Stimulated activated CD8-positive, alpha-beta memory T cell treated with anti-CD3 and anti-CD28 coated beads, Interleukin-4, amount 100 ng/mL, for 4 hours (primary cell): ENCODE data around the gene NMD3.
"Not testable (repeated sequence)": the region's sequence is repeated elsewhere in the genome, so short reads cannot be mapped to it uniquely, and the experiment has no call there.

ENCODE experiments used
- DNase-seq, 2 donors: peaks; one replicate each; pipeline ENCODE4 v3.0.0-alpha.2; 2020; ENCODE audit warnings: low read depth in 2 of 2, low spot score in 1 of 2

NMD3 gene

GRCh38 chr3:161274691-161275298, 53.7 kb downstream of the NMD3 start:
- DNase-seq, result no peak

GRCh38 chr3:161275919-161276318, 54.8 kb downstream of the NMD3 start:
- DNase-seq, result no peak

GRCh38 chr3:161282387-161282786, 61.3 kb downstream of the NMD3 start:
- DNase-seq, result not testable (repeated sequence)

GRCh38 chr3:161284989-161285388, 63.9 kb downstream of the NMD3 start:
- no peak for DNase-seq

- no peak for DNase-seq
Observed at GRCh38 chr3:161289174-161289573, 68.1 kb downstream of the NMD3 start.

- no peak for DNase-seq
Observed at GRCh38 chr3:161291191-161291901, 70.2 kb downstream of the NMD3 start.

- no peak for DNase-seq
Observed at GRCh38 chr3:161293381-161293780, 72.3 kb downstream of the NMD3 start.

GRCh38 chr3:161295325-161295724, 74.2 kb downstream of the NMD3 start:
- DNase-seq, result no peak

GRCh38 chr3:161296814-161297213, 75.7 kb downstream of the NMD3 start:
- no peak for DNase-seq
